AG10803 (cell line): ENCODE results near the gene REX1BD.

Experiments
- DNase-seq: peaks from one replicate; pipeline ENCODE4 v3.0.0; 2010; ENCODE audit warnings: low read depth
- H3K4me3 ChIP-seq: 2 replicates; pipeline ENCODE4 v1.5.1; 2011; ENCODE audit warnings: mild to moderate bottlenecking, low read length, control low read depth
- TF ChIP-seq, protein P1 (sequence below): conservative IDR thresholded peaks from 2 replicates; pipeline ENCODE4 v1.5.1; 2011; ENCODE audit warnings: mild to moderate bottlenecking, low read length, control low read depth, inconsistent platforms

Gene REX1BD

DNA sequence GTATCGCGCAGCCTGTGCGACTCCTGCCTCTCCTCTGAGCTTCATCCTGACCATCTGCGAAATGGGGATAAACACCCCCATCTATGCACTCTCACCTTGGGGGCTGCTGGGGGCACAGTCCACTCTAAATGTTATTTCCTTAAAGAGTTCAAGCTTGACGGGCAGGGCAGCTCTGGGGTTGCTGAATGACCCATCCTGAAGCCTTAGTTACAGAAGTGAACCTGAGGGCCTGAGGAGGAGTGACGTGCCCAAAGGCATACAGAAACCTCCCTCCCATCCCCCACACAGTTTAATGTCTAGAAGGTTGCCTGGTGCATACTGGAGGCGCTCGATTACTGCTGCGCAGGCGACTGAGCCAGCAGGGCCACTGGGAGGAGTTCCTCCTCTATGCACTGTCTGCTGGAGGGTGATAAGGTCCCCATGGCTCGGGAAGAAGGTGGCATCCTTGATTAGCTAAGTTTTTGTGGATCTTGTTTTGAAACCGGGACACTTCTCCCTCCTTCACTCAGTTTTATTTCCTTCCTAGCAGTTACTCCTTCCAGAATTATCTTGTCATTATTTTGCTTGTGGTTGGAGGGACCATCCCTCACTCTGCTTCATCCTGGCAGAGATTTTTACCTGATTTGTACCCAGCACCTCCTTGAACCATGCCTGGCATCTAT is 44.7 kb upstream of the REX1BD start:
- DNase-seq, result peak; percentile 63
- H3K4me3 ChIP-seq, result peak overlapping the region; percentile 56
- TF ChIP-seq, protein P1, sequence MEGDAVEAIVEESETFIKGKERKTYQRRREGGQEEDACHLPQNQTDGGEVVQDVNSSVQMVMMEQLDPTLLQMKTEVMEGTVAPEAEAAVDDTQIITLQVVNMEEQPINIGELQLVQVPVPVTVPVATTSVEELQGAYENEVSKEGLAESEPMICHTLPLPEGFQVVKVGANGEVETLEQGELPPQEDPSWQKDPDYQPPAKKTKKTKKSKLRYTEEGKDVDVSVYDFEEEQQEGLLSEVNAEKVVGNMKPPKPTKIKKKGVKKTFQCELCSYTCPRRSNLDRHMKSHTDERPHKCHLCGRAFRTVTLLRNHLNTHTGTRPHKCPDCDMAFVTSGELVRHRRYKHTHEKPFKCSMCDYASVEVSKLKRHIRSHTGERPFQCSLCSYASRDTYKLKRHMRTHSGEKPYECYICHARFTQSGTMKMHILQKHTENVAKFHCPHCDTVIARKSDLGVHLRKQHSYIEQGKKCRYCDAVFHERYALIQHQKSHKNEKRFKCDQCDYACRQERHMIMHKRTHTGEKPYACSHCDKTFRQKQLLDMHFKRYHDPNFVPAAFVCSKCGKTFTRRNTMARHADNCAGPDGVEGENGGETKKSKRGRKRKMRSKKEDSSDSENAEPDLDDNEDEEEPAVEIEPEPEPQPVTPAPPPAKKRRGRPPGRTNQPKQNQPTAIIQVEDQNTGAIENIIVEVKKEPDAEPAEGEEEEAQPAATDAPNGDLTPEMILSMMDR, result peak; percentile 21; the same call in 1 of the 2 replicates

DNA sequence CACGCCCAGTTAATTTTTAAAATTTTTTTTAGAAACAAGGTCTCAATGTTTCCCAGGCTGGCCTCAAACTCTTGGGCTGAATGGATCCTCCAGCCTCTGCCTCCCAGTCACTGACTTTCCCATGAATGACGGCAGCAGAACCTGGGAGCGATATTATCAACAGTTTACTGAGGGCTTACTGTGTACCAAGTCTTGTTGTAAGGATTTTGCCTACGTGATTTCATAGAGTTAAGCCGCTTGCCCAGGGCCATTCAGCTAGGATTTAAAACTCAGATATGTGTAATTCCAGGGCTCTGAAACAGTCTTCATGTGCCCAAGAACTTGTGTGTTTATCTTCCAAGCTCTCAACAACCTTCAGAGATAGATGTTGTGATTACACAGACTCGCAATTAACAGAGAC is 37.0 kb upstream of the REX1BD start:
- no peak for DNase-seq
- no peak overlapping the region for H3K4me3 ChIP-seq
- TF ChIP-seq, protein P1, result no peak

DNA sequence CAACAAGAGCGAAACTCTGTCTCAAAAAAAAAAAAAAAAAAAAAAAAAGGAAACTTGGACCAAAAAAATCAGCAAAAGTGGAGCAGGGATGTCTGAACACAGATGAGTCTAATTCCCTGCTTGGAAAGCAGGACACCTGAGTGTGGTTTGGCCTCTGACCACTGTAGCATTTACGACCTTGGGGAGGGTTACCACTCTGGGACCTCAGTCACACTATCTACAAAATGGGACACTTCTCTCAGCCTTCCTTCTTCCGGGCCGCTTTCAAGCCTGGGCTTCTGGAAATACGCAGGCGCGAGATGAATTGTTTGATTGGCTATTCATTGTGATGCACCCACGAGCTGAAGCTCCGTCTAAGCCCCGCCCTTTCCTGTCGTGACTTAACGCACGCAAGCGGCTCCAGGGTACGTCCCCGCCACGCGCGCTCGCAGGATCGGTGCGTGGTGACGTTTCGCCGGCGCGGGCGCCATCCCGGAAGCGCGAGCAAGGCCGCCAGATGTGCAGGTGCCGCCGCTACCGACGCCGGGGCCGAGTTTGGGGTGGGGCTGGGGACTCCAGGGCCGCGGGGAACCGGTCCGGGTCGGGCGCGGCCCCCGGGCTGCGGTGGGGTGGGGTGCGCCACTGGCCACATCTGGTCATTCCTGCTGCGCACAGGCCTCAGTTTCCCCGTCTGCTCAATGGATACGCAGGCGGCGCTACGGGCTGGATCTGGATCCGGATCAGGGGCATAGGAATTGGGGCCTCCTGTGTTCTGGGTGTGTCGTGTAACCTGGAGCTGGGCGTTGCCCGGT is 31.0 kb upstream of the REX1BD start, which contains the start of gene KXD1:
Gene KXD1, plus strand, starts transcription at position 460 of the 791 bp plus-strand sequence. CDS start 4,187 bp downstream, outside the sequence.
- TF ChIP-seq, protein P1, result no peak
- peak within 1 kb of the TSS; percentile 99 for H3K4me3 ChIP-seq
- DNase-seq, result peak; percentile 99

DNA sequence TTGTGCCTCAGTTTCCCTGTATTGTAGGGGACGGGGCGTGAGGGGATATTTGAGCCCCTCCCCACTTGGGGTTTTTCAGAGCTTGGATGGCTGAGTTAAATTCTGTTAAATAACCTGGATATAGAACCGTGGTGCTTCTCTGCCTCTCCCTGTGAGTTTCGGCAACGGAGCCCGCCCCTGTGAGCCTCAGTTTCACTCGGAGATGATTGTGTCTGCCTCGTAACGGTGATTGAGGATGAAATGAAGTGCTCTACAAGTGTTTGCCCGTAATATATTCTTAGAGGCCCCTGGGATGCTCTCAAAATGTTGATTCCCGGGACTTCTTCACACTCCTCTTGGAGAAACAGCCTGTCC is 30.4 kb upstream of the REX1BD start:
- TF ChIP-seq, protein P1, result no peak
- peak overlapping the region; percentile 99 for H3K4me3 ChIP-seq
- DNase-seq, result no peak

DNA sequence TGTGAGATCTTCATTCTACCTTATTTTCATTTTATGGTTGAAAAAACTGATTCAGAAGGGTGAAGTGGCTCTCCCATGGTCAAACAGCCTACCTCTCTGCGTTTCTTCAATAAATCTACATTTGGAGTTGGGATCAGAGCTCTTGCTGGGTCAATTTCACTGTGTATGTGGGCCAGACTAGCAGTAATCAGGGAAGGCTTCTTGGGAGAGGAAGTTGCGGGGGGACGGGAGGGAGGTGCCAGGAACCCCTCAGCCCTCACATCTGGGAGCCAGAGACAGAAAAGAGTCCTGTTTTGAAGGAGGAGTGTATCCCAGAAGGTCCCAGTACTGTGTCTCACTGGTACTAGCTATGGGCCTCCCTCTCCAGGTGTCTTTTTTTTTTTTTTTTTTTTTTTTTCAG is 30.0 kb upstream of the REX1BD start:
- DNase-seq, result no peak
- TF ChIP-seq, protein P1, result no peak
- peak overlapping the region; percentile 99 for H3K4me3 ChIP-seq

DNA sequence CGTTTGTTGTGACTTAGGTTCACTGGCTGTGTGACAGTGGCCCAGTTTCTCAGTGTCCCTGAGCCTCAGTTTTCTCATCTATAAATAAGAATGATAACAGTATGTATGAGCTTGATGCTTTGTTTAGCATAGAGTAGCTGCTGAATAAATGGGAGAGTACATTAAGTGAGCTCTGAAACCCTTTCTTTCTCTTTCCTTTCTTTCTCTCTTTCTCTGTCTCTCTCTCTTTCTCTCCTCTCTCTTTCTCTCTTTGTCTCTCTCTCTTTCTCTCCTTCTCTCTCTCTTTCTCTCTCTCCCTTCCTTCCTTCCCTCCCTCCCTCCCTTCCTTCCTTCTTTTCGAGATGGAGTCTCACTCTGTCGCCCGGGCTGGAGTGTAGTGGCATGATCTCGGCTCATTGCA is 28.9 kb upstream of the REX1BD start:
- TF ChIP-seq, protein P1, result no peak
- H3K4me3 ChIP-seq, result no peak overlapping the region

DNA sequence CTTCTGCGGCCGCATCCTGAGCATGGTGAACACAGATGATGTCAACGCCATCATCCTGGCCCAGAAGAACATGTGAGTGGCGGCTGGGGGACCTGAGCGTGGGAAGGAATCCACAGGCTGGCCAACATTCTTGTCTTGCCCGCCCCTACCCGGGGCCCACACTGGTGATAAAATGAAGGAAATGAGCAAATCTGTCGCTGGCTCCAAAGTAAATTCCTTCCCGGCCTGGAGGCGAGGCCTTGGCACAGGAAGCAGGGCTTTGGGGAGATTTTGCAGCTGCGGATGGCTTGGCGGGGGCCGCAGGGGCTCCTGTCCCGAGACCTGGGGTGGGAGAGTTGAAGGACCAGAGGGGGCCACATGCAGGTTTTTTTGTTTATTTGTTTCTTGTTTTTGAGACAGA is 26.5 kb upstream of the REX1BD start:
- TF ChIP-seq, protein P1, result no peak
- DNase-seq, result peak; percentile 26
- H3K4me3 ChIP-seq, result no peak overlapping the region

More for the DNA sequence above, 28.9 kb upstream of the REX1BD start:
- no peak for DNase-seq
